ENCODE data around the gene SYTL1.
A peak's percentile ranks its signal among the peaks of the same experiment; 100 is the strongest.
"Not testable (repeated sequence)": the region's sequence is repeated elsewhere in the genome, so short reads cannot be mapped to it uniquely, and the experiment has no call there.

Gene SYTL1

GRCh38 chr1:27384797-27385196 is 43.0 kb downstream of the SYTL1 start:
- DNase-seq (ENCODE audit: low read depth): not testable (repeated sequence)

DNA sequence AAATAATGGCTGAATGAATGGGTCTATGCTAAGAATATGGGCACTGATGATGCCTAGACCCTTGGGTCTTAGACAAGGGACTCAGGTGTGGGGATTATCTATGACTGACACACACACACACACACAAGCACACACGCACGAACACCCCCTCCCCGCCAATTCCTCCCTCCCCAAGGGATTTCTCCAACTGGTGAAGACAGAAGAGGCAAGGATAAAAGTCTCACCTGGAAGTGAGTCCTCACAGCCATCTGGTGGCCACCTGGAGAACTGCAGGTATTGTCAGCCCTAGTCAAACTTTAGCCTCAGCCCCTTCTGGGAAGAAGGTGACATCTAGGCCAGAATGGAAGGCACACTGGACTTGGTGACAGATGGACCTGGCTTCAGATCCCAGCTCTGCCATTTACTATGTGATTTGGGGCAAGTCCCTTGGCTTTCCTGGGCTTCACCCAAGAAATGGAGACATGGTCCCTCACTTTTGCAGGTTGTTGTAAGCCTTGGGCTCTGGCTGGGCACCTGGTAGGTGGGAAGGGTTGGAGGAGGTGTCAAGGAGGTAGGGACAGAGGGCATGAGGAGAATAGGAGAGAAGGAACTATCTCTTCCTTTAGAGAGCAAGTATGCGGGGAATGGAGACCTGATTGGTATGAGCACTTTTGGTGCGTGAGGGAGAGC is 46.6 kb downstream of the SYTL1 start:
- peak; percentile 69 for DNase-seq (ENCODE audit: low read depth)

- no peak for DNase-seq (ENCODE audit: low read depth)
Observed at GRCh38 chr1:27391511-27392095, 49.8 kb downstream of the SYTL1 start.

GRCh38 chr1:27392096-27392777 is 50.4 kb downstream of the SYTL1 start, which contains the start of gene GPR3:
TSS of gene GPR3 (plus strand) at chr1:27392622. CDS start at chr1:27393799, 1,177 bp downstream.
- peak; percentile 85 for DNase-seq (ENCODE audit: low read depth)

- no peak for DNase-seq (ENCODE audit: low read depth)
Observed at GRCh38 chr1:27392778-27393635, 51.2 kb downstream of the SYTL1 start.

GRCh38 chr1:27393641-27394281 is 51.9 kb downstream of the SYTL1 start:
- no peak for DNase-seq (ENCODE audit: low read depth)

GRCh38 chr1:27394282-27394658 is 52.4 kb downstream of the SYTL1 start:
- DNase-seq (ENCODE audit: low read depth): no peak

- DNase-seq (ENCODE audit: low read depth): no peak
Observed at GRCh38 chr1:27394925-27395324, 53.1 kb downstream of the SYTL1 start.

- DNase-seq (ENCODE audit: low read depth): peak; percentile 66
Observed at GRCh38 chr1:27395441-27396195, 53.8 kb downstream of the SYTL1 start.

GRCh38 chr1:27397110-27397509 is 55.3 kb downstream of the SYTL1 start:
- no peak for DNase-seq (ENCODE audit: low read depth)

GRCh38 chr1:27397749-27398148 is 55.9 kb downstream of the SYTL1 start:
- DNase-seq (ENCODE audit: low read depth): no peak

DNA sequence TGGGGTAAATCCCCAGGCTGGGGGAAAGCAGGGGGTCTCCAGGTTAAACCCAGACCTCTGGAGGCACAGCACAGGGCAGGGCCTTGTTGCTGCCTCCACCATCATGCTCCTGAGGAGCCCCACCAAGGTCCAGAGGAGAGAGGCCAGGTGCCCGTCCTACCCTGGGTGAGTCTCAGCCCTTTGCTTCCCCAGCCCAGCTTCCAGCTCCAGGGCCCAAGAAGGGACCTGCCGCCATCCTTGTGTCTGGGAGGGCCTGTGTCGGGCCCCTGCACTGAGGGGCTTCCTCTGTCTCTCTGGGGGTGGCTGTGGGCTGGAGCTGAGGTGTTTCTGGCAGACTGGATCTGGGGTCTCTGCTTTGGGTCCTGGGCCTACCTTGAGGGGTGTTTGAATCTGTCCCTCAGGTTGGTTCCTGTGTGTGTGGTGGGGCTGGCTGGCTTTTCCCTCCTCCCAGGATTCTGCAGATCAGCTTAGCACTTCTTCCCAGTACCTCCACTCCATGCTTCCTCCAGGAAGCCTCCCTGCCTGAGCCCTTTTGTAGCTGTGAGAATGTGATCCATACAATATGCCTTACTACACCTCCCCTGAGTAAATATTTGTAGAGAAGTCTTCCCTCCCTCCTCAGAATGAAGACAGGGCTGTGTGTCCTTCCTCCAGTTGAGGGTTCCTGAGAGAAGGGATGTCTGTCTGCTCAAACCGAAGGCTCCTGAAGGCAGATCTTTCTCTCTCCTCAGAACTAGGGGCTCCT is 56.8 kb downstream of the SYTL1 start:
- no peak for DNase-seq (ENCODE audit: low read depth)

GRCh38 chr1:27399251-27400025 is 57.6 kb downstream of the SYTL1 start:
- no peak for DNase-seq (ENCODE audit: low read depth)

DNA sequence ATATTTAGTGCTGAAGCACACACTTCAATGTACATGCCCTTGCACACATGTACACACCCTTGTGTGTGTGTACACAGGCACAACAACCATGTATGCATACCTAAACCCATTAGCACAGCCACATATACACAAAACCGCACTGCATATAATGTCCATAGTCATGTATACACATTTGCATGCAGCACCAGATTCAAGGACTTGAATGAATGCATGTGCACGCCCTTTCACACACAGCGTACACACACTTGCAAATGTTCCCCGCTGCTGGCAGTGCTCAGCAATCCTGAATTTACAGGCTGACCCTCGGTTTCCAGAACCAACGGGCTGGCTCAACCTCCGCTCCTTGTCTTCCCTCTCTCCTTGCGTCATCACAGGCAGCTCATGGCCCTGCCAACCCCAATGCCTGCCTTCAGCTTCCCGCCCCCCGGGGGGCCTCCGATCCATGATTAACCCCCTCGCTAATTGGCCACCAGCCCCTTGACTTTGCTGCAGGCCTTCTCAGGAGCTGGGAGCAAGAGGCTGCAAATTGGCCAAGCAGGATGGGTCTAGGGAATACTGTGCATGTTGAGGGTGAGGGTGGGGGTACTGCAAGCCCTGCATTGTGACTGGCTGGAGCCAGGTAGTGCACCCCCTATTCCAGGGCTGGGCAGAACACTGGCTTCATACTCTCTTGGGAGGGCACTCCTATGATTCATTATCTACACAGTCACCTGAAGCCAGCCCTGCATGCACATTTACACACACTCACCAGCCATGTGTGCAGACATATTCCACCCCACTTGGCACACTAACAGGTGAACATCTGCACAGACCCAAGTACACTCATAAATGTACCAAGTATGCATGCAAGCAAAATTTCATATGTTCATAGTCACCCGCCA is 58.5 kb downstream of the SYTL1 start:
- DNase-seq (ENCODE audit: low read depth): no peak

- no peak for DNase-seq (ENCODE audit: low read depth)
Observed at GRCh38 chr1:27400963-27401341, 59.1 kb downstream of the SYTL1 start.

DNA sequence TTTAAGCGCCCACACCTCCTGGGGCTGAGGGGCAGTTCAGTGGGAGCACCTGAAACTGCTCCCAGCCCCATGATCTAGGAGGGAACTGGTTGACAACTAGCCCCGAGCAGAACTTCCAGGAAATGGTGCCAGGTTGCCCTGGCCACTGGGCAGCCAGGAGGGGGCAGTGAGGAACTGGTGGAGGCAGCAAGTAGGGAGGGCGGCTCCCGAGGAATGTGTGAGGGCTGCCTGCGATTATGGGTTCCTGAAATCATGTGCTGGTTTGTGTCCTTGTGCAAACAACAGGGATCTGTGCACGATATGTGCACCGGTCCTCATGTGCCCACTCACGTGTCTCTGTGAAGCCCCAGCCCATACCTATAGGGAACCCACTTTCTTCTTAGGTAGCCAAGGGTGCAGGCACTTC is 60.5 kb downstream of the SYTL1 start:
- DNase-seq (ENCODE audit: low read depth): no peak

- DNase-seq (ENCODE audit: low read depth): peak; percentile 12
Observed at GRCh38 chr1:27403065-27403726, 61.4 kb downstream of the SYTL1 start.
